ENCODE results near the gene MED29.

Gene MED29

GRCh38 chr19:39397360-39398296, 6.5 kb downstream of the MED29 start:
- DNase-seq (ENCODE audit: low read depth, low spot score) = no peak

GRCh38 chr19:39398297-39398864, 7.2 kb downstream of the MED29 start:
- no peak for DNase-seq (ENCODE audit: low read depth, low spot score)

DNA sequence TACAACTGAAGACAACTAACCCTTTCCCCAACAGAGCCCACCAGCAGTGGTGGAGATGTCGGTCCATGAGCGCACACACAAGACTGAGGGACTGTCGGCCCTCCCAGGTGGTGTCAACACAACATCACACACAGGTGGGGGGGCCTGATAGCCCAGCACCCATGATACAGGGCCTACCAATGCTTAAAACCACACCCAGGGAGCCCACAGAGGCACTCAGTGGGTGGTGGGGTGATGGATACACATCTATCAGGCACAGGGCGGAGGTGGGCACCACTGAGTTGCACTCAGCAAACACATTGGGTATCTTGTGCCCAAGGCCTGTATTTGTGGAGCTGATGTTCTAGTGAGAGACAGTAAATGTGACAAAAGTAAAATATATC, 8.5 kb downstream of the MED29 start:
- DNase-seq (ENCODE audit: low read depth, low spot score) = no peak

GRCh38 chr19:39400061-39400460, 8.9 kb downstream of the MED29 start:
- no peak for DNase-seq (ENCODE audit: low read depth, low spot score)

GRCh38 chr19:39401070-39401548, 9.9 kb downstream of the MED29 start:
- DNase-seq (ENCODE audit: low read depth, low spot score) = no peak

- no peak for DNase-seq (ENCODE audit: low read depth, low spot score)
Measured at GRCh38 chr19:39401549-39402345, 10.6 kb downstream of the MED29 start.

GRCh38 chr19:39402346-39403300, 11.4 kb downstream of the MED29 start:
- peak; percentile 61 for DNase-seq (ENCODE audit: low read depth, low spot score)

DNA sequence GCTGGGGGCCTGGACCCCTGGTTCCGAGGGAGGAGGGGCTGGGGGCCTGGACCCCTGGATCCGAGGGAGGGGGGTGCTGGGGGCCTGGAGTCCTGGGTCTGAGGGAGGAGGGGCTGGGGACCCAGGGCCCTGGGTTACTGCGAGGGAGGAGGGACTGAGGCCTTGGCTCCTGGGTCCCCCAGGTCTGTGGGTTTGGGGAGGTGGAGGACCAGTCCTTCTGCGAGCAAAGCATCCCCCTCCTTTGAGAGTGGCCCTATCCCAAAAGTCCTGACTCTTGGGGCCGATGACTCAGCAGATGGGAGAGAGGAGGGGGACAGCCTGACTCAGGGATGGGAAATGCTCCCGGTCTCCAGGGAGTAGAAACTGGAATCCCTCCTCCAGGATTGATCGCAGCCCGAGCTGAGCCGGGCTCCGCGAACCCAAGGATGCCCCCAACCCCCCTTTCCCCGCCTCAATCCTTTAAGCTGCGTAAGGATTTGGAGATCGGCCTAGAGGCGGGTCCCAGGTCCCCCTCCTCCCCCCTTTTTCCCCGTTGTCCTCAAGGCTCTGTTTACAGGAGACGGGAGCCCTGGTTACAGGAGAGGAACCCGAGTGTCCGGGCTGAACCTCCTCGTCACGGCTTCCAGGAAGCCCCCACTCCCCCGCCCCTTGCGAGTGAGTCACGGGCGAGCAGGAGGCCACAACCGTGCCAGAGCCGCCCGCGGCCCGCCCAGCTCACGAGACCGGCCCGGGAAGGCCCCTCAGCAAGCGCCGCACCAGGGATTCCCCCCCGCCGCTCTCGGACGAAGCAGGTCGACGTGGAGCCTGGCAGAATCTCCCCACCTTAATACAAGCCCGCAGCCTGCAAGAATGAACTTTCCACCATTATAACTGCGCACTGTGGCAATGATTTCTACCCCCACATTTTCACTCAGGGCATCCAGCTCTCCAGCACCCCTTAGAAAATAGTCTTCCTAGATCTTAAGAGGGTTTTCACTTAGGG, 12.4 kb downstream of the MED29 start:
- peak; percentile 98 for DNase-seq (ENCODE audit: low read depth, low spot score)

- DNase-seq (ENCODE audit: low read depth, low spot score) = no peak
Measured at GRCh38 chr19:39405261-39405957, 14.2 kb downstream of the MED29 start.

DNA sequence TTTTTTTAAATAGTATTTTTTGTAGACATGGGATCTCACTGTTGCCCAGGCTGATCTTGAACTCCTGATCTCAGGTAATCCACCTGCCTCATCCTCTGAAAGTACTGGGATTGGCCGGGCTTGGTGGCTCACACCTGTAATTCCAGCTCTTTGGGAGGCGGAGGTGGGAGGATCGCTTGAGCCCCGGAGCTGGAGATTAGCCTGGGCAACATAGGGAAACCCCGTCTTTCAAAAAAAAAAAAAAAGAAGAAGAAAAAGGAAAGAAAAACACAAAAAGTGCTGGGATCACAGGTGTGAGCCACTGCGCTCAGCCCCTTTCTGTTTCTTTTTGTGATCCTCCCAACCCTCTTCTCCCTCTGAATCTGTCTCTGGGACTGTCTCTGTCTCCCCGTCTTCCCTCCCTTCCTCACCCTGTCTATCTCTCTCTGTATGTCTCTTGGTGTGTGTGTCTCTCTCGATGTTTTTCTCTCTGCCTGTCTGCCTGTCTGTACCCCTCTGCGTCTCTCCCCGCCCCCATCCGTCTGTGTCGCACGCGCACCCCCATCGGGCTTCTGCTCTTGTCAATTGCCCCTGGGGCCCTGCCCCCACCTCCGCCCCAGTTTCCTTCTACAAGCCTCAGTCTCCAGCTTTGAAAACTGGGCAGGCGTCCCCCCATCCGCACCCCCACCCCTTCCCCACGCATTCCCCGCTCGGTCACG, 14.9 kb downstream of the MED29 start:
- DNase-seq (ENCODE audit: low read depth, low spot score) = no peak

GRCh38 chr19:39406656-39407409, 15.7 kb downstream of the MED29 start, which contains the start of gene ZFP36:
Gene ZFP36, plus strand, starts transcription at chr19:39406847. Its CDS starts 58 bp downstream, at chr19:39406905.
- DNase-seq (ENCODE audit: low read depth, low spot score) = no peak

- DNase-seq (ENCODE audit: low read depth, low spot score) = no peak
Measured at GRCh38 chr19:39407410-39407659, 16.2 kb downstream of the MED29 start.

DNA sequence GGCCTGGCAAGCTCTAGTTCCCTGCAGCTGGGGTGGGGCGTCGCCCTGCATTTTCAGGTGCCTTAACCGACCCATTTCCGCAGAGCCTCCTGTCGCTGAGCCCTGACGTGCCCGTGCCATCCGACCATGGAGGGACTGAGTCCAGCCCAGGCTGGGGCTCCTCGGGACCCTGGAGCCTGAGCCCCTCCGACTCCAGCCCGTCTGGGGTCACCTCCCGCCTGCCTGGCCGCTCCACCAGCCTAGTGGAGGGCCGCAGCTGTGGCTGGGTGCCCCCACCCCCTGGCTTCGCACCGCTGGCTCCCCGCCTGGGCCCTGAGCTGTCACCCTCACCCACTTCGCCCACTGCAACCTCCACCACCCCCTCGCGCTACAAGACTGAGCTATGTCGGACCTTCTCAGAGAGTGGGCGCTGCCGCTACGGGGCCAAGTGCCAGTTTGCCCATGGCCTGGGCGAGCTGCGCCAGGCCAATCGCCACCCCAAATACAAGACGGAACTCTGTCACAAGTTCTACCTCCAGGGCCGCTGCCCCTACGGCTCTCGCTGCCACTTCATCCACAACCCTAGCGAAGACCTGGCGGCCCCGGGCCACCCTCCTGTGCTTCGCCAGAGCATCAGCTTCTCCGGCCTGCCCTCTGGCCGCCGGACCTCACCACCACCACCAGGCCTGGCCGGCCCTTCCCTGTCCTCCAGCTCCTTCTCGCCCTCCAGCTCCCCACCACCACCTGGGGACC, 16.6 kb downstream of the MED29 start:
- no peak for DNase-seq (ENCODE audit: low read depth, low spot score)

GRCh38 chr19:39408392-39409207, 17.4 kb downstream of the MED29 start:
- no peak for DNase-seq (ENCODE audit: low read depth, low spot score)

DNA sequence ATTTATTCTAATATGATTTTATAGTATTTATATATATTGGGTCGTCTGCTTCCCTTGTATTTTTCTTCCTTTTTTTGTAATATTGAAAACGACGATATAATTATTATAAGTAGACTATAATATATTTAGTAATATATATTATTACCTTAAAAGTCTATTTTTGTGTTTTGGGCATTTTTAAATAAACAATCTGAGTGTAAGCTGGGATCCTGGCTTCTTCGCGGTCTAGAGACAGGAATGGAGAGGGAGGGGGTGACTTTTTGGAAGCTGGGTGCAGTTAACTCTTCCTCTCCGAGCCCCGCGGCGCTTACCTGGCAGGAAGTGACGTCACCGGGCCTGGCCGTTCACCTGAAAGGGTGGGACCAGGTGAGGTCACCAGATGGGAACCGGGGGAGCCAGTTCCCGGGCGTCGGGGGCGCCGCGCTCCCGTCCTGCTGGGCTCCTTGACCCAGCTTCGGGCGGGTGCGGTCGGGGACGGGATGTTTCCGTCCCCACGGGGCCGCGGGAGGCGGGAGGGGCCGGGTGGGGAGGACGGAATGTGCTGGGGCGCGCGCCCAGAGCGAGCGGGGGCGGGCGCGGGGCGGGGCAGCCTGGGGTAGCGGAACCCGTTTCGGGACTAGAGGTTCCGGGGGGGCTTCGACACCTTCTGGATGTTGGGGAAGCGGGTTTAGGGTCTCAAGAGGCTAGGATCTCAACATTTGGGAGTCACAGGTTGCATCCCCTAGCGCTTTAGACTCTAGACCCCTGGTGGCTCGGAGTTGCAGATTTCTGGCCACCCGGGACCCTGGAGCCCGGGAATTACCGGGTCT, 18.2 kb downstream of the MED29 start:
- no peak for DNase-seq (ENCODE audit: low read depth, low spot score)

Measured in brain pericyte (primary cell).